Liver (tissue), 1 donor: ENCODE measurements around the gene AIP.

Source experiments
- MAX ChIP-seq: IDR thresholded peaks from 2 replicates; pipeline ENCODE4 v1.6.1; 2016; ENCODE audit warnings: antibody characterized with exemption
- ZBTB33 ChIP-seq: IDR thresholded peaks from 2 replicates; pipeline ENCODE4 v1.6.1; 2016; ENCODE audit warnings: antibody characterized with exemption

GRCh38 chr11:67499808-67500483, 17.1 kb downstream of the AIP start:
- TF ChIP-seq MAX (no peak), ZBTB33 (no peak)
